GM12878 (cell line): Measurements from ENCODE around the gene CATSPER2.
"Not testable (repeated sequence)": the region's sequence is repeated elsewhere in the genome, so short reads cannot be mapped to it uniquely, and the experiment has no call there.

ENCODE experiments used
- CEBPB ChIP-seq, 2 experiments: fragments of 150-350 bp in 1 of 2; IDR thresholded peaks; 2 replicates each; pipeline ENCODE4 v1.6.1; 2012 to 2014; ENCODE audit warnings: low read depth in 2 of 2, low read length in 2 of 2, borderline replicate concordance in 1 of 2, inconsistent platforms in 1 of 2
- ESRRA ChIP-seq: IDR thresholded peaks from 2 replicates; pipeline ENCODE4 v1.6.1; 2012; ENCODE audit warnings: mild to moderate bottlenecking, low read length, improper control_type of control experiment
- HDAC2 ChIP-seq: fragments of 200-600 bp; sonication (generic); IDR thresholded peaks from 2 replicates; pipeline ENCODE4 v1.6.1; 2017
- NFXL1 ChIP-seq: fragments of 450-650 bp; IDR thresholded peaks from 2 replicates; pipeline ENCODE4 v1.6.1; 2017; ENCODE audit warnings: antibody characterized with exemption, mild to moderate bottlenecking, borderline replicate concordance
- RAD21 ChIP-seq: IDR thresholded peaks from 2 replicates; pipeline ENCODE4 v1.6.1; 2011; ENCODE audit warnings: mild to moderate bottlenecking, low read depth, low read length, moderate library complexity; ENCODE audit not compliant: insufficient read depth
- SIX5 ChIP-seq: IDR thresholded peaks from 2 replicates; pipeline ENCODE4 v1.6.1; 2011; ENCODE audit warnings: mild to moderate bottlenecking, low read depth, low read length, moderate library complexity; ENCODE audit not compliant: severe bottlenecking
- SMARCA5 ChIP-seq: fragments of 450-650 bp; IDR thresholded peaks from 2 replicates; pipeline ENCODE4 v1.6.1; 2017; ENCODE audit warnings: mild to moderate bottlenecking
- ZNF384 ChIP-seq: IDR thresholded peaks from 2 replicates; pipeline ENCODE4 v1.6.1; 2012; ENCODE audit warnings: low read depth, mild to moderate bottlenecking, low read length, improper control_type of control experiment, borderline replicate concordance
- TF ChIP-seq, protein P1 (sequence below): fragments of 450-650 bp; formaldehyde crosslinking; IDR thresholded peaks from 2 replicates; pipeline ENCODE4 v1.5.0; 2022; ENCODE audit warnings: mild to moderate bottlenecking, missing genetic modification characterization
- TF ChIP-seq, protein P2 (sequence below), 3 experiments: IDR thresholded peaks in 2 of 3; conservative IDR thresholded peaks in 1 of 3; 2 replicates each; pipeline ENCODE4 v1.5.1; 2011; ENCODE audit warnings: low read depth in 3 of 3, low read length in 3 of 3, mild to moderate bottlenecking in 3 of 3, control low read depth in 2 of 3, moderate library complexity in 2 of 3, inconsistent platforms in 1 of 3, mixed read lengths in 1 of 3; ENCODE audit not compliant: control insufficient read depth in 2 of 3, insufficient read depth in 1 of 3; ENCODE audit errors: extremely low read depth in 1 of 3

DNA sequence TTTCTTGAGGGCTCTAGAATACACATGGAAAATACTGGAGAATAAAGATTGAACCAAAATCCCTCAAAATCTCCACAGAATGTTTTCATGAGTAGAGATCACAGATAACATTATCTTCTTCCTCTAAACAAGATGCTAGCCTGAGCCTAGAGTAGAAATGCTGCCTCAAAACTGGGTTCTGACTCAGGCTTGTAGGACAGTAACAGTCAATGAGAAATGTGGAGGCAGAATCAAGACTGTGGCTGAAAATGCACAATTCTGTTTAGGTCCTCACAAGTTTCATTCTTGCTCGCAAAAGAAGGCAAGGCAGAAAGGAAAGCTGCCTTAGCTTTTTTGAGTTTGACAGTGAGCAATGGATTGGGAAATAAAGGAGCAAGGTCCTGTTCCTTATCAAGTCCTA lies 25.5 kb upstream of the CATSPER2 start:
- TF ChIP-seq HDAC2; SMARCA5; SIX5; RAD21; NFXL1; CEBPB (IDR thresholded peaks at IDR 0.05; ENCODE audit: borderline replicate concordance in 1 of 2, low read depth in 2 of 2, low read length in 2 of 2); ESRRA; ZNF384: not testable (repeated sequence)
- TF ChIP-seq, protein P1, sequence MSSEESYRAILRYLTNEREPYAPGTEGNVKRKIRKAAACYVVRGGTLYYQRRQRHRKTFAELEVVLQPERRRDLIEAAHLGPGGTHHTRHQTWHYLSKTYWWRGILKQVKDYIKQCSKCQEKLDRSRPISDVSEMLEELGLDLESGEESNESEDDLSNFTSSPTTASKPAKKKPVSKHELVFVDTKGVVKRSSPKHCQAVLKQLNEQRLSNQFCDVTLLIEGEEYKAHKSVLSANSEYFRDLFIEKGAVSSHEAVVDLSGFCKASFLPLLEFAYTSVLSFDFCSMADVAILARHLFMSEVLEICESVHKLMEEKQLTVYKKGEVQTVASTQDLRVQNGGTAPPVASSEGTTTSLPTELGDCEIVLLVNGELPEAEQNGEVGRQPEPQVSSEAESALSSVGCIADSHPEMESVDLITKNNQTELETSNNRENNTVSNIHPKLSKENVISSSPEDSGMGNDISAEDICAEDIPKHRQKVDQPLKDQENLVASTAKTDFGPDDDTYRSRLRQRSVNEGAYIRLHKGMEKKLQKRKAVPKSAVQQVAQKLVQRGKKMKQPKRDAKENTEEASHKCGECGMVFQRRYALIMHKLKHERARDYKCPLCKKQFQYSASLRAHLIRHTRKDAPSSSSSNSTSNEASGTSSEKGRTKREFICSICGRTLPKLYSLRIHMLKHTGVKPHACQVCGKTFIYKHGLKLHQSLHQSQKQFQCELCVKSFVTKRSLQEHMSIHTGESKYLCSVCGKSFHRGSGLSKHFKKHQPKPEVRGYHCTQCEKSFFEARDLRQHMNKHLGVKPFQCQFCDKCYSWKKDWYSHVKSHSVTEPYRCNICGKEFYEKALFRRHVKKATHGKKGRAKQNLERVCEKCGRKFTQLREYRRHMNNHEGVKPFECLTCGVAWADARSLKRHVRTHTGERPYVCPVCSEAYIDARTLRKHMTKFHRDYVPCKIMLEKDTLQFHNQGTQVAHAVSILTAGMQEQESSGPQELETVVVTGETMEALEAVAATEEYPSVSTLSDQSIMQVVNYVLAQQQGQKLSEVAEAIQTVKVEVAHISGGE (CRISPR knock-in tag), result not testable (repeated sequence)
- TF ChIP-seq, protein P2, sequence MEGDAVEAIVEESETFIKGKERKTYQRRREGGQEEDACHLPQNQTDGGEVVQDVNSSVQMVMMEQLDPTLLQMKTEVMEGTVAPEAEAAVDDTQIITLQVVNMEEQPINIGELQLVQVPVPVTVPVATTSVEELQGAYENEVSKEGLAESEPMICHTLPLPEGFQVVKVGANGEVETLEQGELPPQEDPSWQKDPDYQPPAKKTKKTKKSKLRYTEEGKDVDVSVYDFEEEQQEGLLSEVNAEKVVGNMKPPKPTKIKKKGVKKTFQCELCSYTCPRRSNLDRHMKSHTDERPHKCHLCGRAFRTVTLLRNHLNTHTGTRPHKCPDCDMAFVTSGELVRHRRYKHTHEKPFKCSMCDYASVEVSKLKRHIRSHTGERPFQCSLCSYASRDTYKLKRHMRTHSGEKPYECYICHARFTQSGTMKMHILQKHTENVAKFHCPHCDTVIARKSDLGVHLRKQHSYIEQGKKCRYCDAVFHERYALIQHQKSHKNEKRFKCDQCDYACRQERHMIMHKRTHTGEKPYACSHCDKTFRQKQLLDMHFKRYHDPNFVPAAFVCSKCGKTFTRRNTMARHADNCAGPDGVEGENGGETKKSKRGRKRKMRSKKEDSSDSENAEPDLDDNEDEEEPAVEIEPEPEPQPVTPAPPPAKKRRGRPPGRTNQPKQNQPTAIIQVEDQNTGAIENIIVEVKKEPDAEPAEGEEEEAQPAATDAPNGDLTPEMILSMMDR (IDR thresholded peaks at IDR 0.05 in 2 of 3, conservative IDR thresholded peaks at IDR 0.05 in 1 of 3; ENCODE audit: control insufficient read depth in 2 of 3, extremely low read depth in 1 of 3, insufficient read depth in 1 of 3, low read depth in 3 of 3, low read length in 3 of 3), result not testable (repeated sequence)
